HCT116 (cell line): ENCODE results near the gene ADORA3.

Experiments used
- EZH2 ChIP-seq: fragments of 200-600 bp; sonication (generic); IDR thresholded peaks from 2 replicates; pipeline ENCODE4 v1.6.1; 2017; ENCODE audit warnings: antibody characterized with exemption, mixed run types
- EZH2phosphoT487 ChIP-seq: fragments of 200-600 bp; IDR thresholded peaks from 2 replicates; pipeline ENCODE4 v1.6.1; 2018; ENCODE audit warnings: antibody characterized with exemption, borderline replicate concordance
- POLR2A ChIP-seq: IDR thresholded peaks from 2 replicates; pipeline ENCODE4 v1.7.0; 2011; ENCODE audit warnings: borderline replicate concordance; ENCODE audit not compliant: insufficient read depth, insufficient read length; ENCODE audit errors: extremely low read depth
- YY1 ChIP-seq: IDR thresholded peaks from 2 replicates; pipeline ENCODE4 v1.6.1; 2011; ENCODE audit warnings: low read length, low read depth, moderate library complexity, mild to moderate bottlenecking; ENCODE audit not compliant: insufficient replicate concordance; ENCODE audit errors: extremely low read depth
- ZNF274 ChIP-seq: fragments of 200-500 bp; sonication (Bioruptor generic); IDR thresholded peaks from 2 replicates; pipeline ENCODE4 v1.6.1; 2014; ENCODE audit warnings: mild to moderate bottlenecking, low read depth, low read length, inconsistent platforms
- TF ChIP-seq, protein P1 (sequence below), 3 experiments: fragments of 200-600 bp in 1 of 3; sonication (generic) in 1 of 3; IDR thresholded peaks in 2 of 3; conservative IDR thresholded peaks in 1 of 3; 2 replicates each; pipeline ENCODE4 v1.5.1; 2012 to 2017; ENCODE audit warnings: low read depth in 2 of 3, low read length in 2 of 3, antibody characterized with exemption in 1 of 3, borderline replicate concordance in 1 of 3, control low read depth in 1 of 3, mild to moderate bottlenecking in 1 of 3, mixed read lengths in 1 of 3, mixed run types in 1 of 3, moderate library complexity in 1 of 3; ENCODE audit not compliant: insufficient read depth in 1 of 3

DNA sequence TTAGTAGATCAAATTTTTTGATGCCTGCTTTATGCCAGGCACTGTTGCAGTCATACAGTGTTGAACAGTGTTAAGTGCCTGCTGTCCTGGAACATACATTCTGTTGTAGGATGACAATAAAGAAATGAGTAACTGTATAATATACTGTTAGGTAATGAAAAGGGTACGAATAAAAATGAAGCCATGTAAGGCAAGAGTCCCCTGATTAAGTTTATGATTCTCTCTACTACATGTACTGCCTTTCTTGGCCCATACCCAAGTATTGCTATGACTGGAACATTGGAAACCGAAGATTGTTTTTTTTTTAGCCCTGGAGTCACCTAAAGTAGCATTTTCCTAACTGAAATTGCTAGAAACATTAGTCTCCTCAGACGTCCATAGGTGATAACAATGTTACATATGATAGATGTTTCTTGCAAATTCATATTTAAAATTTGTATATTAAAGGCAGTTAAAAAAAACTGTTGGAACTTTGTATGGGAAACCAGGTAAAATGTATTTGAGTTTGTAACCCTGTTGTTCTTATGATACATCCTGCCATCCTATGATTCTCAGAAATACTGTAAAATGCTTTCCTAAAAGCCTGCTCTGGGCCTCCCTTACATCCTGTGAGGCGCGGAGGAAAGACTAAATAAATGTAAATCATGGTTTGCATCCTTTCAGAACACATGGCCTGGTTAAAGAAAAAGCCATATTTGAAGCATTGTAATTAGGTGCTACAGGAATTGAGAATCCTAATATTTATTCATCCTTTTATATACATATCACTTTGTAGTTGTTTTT, 48.4 kb downstream of the ADORA3 start:
- TF ChIP-seq POLR2A (no peak), ZNF274 (no peak), YY1 (no peak), EZH2 (no peak), EZH2phosphoT487 (no peak)
- TF ChIP-seq, protein P1, sequence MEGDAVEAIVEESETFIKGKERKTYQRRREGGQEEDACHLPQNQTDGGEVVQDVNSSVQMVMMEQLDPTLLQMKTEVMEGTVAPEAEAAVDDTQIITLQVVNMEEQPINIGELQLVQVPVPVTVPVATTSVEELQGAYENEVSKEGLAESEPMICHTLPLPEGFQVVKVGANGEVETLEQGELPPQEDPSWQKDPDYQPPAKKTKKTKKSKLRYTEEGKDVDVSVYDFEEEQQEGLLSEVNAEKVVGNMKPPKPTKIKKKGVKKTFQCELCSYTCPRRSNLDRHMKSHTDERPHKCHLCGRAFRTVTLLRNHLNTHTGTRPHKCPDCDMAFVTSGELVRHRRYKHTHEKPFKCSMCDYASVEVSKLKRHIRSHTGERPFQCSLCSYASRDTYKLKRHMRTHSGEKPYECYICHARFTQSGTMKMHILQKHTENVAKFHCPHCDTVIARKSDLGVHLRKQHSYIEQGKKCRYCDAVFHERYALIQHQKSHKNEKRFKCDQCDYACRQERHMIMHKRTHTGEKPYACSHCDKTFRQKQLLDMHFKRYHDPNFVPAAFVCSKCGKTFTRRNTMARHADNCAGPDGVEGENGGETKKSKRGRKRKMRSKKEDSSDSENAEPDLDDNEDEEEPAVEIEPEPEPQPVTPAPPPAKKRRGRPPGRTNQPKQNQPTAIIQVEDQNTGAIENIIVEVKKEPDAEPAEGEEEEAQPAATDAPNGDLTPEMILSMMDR (IDR thresholded peaks at IDR 0.05 in 2 of 3, conservative IDR thresholded peaks at IDR 0.05 in 1 of 3; ENCODE audit: borderline replicate concordance in 1 of 3, insufficient read depth in 1 of 3, low read depth in 2 of 3, low read length in 2 of 3), result no peak
